Skeletal muscle tissue (tissue), 4 donors: ENCODE data around the gene DENND1A. TPM values are rescaled to one million over a fixed set of nuclear protein-coding genes. Genes with fewer than 3 reads are reported as not detected.

ENCODE experiments used
- H3K27ac ChIP-seq: one replicate; pipeline ENCODE4 v1.7.0; 2013; ENCODE audit warnings: mild to moderate bottlenecking, low read depth, low read length, inconsistent platforms
- H3K27me3 ChIP-seq, 3 donors: one replicate each; pipeline ENCODE4 v1.7.0; 2013; ENCODE audit warnings: low read length in 3 of 3; ENCODE audit not compliant: control insufficient read depth in 3 of 3, insufficient read depth in 3 of 3
- H3K36me3 ChIP-seq, 3 donors: one replicate each; pipeline ENCODE4 v1.7.0; 2013; ENCODE audit warnings: low read length in 3 of 3; ENCODE audit not compliant: control insufficient read depth in 3 of 3, insufficient read depth in 3 of 3
- H3K4me1 ChIP-seq, 3 donors: one replicate each; pipeline ENCODE4 v1.7.0; 2013; ENCODE audit warnings: low read length in 3 of 3, mild to moderate bottlenecking in 3 of 3; ENCODE audit not compliant: control insufficient read depth in 3 of 3, insufficient read depth in 3 of 3
- H3K4me3 ChIP-seq, 3 donors: one replicate each; pipeline ENCODE4 v1.7.0; 2013; ENCODE audit warnings: low read length in 3 of 3
- H3K9ac ChIP-seq, 3 donors: one replicate each; pipeline ENCODE4 v1.7.0; 2013; ENCODE audit warnings: low read length in 3 of 3, mild to moderate bottlenecking in 3 of 3, moderate library complexity in 2 of 3, low read depth in 1 of 3
- H3K9me3 ChIP-seq, 3 donors: one replicate each; pipeline ENCODE4 v1.7.0; 2013; ENCODE audit warnings: low read length in 3 of 3; ENCODE audit not compliant: control insufficient read depth in 3 of 3
- total RNA-seq: library from RNA; depleted of rRNA; stranded (reverse); fragments of >200 nt; gene quantifications from one replicate; pipeline ENCODE4 v1.2.3, GENCODE V29; 2014
- donor health status: Osteomylitis.

DENND1A gene
- total RNA-seq, 1 donor from 2014 or later = 23.5 TPM

GRCh38 chr9:123590499-123590898 lies 339.4 kb downstream of the DENND1A start:
- no peak overlapping the region for H3K27ac ChIP-seq
- no peaks in the 10 kb centered on the region for H3K4me1 ChIP-seq
- H3K9ac ChIP-seq = no peak overlapping the region
- no peaks in the 10 kb centered on the region for H3K9me3 ChIP-seq
- H3K36me3 ChIP-seq = peaks cover 0 to under 1% (median 0%) of the 10 kb centered on the region in 3 donors
- H3K4me3 ChIP-seq = no peak overlapping the region
- H3K27me3 ChIP-seq = no peaks in the 10 kb centered on the region

- H3K36me3 ChIP-seq = no peaks in the 10 kb centered on the region
Measured at GRCh38 chr9:123589361-123590239, 340.3 kb downstream of the DENND1A start.

GRCh38 chr9:123586275-123586674 lies 343.7 kb downstream of the DENND1A start:
- Histone ChIP-seq H3K36me3 (peaks cover 6 to 10% (median 8%) of the 10 kb centered on the region in 3 donors), H3K27ac (no peak overlapping the region), H3K9ac (no peak overlapping the region), H3K27me3 (no peaks in the 10 kb centered on the region), H3K4me3 (no peak overlapping the region), H3K9me3 (no peaks in the 10 kb centered on the region), H3K4me1 (no peaks in the 10 kb centered on the region)

More at GRCh38 chr9:123589361-123590239, 340.3 kb downstream of the DENND1A start:
- no peak overlapping the region for H3K9ac ChIP-seq
- H3K27me3 ChIP-seq = no peaks in the 10 kb centered on the region
- no peak overlapping the region for H3K27ac ChIP-seq
- no peaks in the 10 kb centered on the region for H3K9me3 ChIP-seq
- H3K4me1 ChIP-seq = no peaks in the 10 kb centered on the region
- no peak overlapping the region for H3K4me3 ChIP-seq

GRCh38 chr9:123584202-123585176 lies 345.4 kb downstream of the DENND1A start:
- no peaks in the 10 kb centered on the region for H3K4me1 ChIP-seq
- peaks cover 6 to 13% (median 10%) of the 10 kb centered on the region in 3 donors for H3K36me3 ChIP-seq
- H3K9ac ChIP-seq = no peak overlapping the region
- H3K9me3 ChIP-seq = no peaks in the 10 kb centered on the region
- H3K4me3 ChIP-seq = no peak overlapping the region
- no peaks in the 10 kb centered on the region for H3K27me3 ChIP-seq
- no peak overlapping the region for H3K27ac ChIP-seq

- no peaks in the 10 kb centered on the region for H3K9me3 ChIP-seq
- no peak overlapping the region for H3K4me3 ChIP-seq
- H3K36me3 ChIP-seq = peaks cover 6 to 13% (median 10%) of the 10 kb centered on the region in 3 donors
- no peak overlapping the region for H3K27ac ChIP-seq
- no peaks in the 10 kb centered on the region for H3K27me3 ChIP-seq
- no peak overlapping the region for H3K9ac ChIP-seq
- H3K4me1 ChIP-seq = no peaks in the 10 kb centered on the region
Measured at GRCh38 chr9:123583646-123584045, 346.3 kb downstream of the DENND1A start.

- no peaks in the 10 kb centered on the region for H3K36me3 ChIP-seq
- H3K27ac ChIP-seq = no peak overlapping the region
- peaks cover 0 to 8% (median 2%) of the 10 kb centered on the region in 3 donors for H3K4me1 ChIP-seq
- no peaks in the 10 kb centered on the region for H3K9me3 ChIP-seq
- H3K27me3 ChIP-seq = no peaks in the 10 kb centered on the region
- H3K9ac ChIP-seq = no peak overlapping the region
- H3K4me3 ChIP-seq = no peak overlapping the region
Measured at GRCh38 chr9:123571240-123571639, 358.7 kb downstream of the DENND1A start.

- H3K4me1 ChIP-seq = peaks cover 0 to 8% (median 2%) of the 10 kb centered on the region in 3 donors
- no peak overlapping the region for H3K4me3 ChIP-seq
- no peaks in the 10 kb centered on the region for H3K27me3 ChIP-seq
- no peak overlapping the region for H3K9ac ChIP-seq
- H3K36me3 ChIP-seq = no peaks in the 10 kb centered on the region
- no peak overlapping the region for H3K27ac ChIP-seq
- H3K9me3 ChIP-seq = no peaks in the 10 kb centered on the region
Measured at GRCh38 chr9:123568691-123569688, 360.9 kb downstream of the DENND1A start.

- Histone ChIP-seq H3K27me3 (no peaks in the 10 kb centered on the region), H3K36me3 (no peaks in the 10 kb centered on the region), H3K9ac (no peak overlapping the region), H3K4me3 (no peak overlapping the region), H3K9me3 (no peaks in the 10 kb centered on the region), H3K4me1 (peaks cover 0 to 8% (median 2%) of the 10 kb centered on the region in 3 donors), H3K27ac (no peak overlapping the region)
Measured at GRCh38 chr9:123567013-123567412, 362.9 kb downstream of the DENND1A start.

- Histone ChIP-seq H3K27me3 (no peaks in the 10 kb centered on the region), H3K4me1 (peaks cover 0 to 8% (median 2%) of the 10 kb centered on the region in 3 donors), H3K9ac (no peak overlapping the region), H3K4me3 (no peak overlapping the region), H3K27ac (no peak overlapping the region), H3K36me3 (peaks cover 0 to 3% (median 0%) of the 10 kb centered on the region in 3 donors), H3K9me3 (no peaks in the 10 kb centered on the region)
Measured at GRCh38 chr9:123564652-123565051, 365.3 kb downstream of the DENND1A start.
